K562 treated with DMSO at 1 percent for 24 hours (cell line): ENCODE measurements around the gene ANKRD13C. TPM values are rescaled to one million over a fixed set of nuclear protein-coding genes. Genes with fewer than 3 reads are reported as not detected.

Experiments
- total RNA-seq: library from RNA; unstranded; fragments of 300-600 nt; gene quantifications from 2 replicates; pipeline ENCODE4 v1.2.3, GENCODE V29; 2022; ENCODE audit warnings: low read depth; ENCODE audit not compliant: insufficient read depth

The ANKRD13C gene
- total RNA-seq = 9.0 and 9.6 TPM in 2 replicates

GRCh38 chr1:70354332-70355110 is at the start of gene ANKRD13C:
Gene ANKRD13C, minus strand, starts transcription at chr1:70354722. Its CDS starts 314 bp downstream, at chr1:70354408.

GRCh38 chr1:70221238-70222121 is 133.0 kb downstream of the ANKRD13C start, which contains the start of gene SRSF11:
Gene SRSF11, plus strand, starts transcription at chr1:70221380. Its CDS starts 257 bp downstream, at chr1:70221637.

Other genes starting within 250 kb of the ANKRD13C start
- gene LRRC40, start 149.1 kb downstream of the ANKRD13C start, total RNA-seq = 9.5 and 12.7 TPM in 2 replicates
- gene SRSF11, start 133.3 kb downstream of the ANKRD13C start, total RNA-seq = 99.4 and 105 TPM in 2 replicates
- gene CTH, start 56.5 kb upstream of the ANKRD13C start, total RNA-seq = 59.4 and 59.7 TPM in 2 replicates